Endothelial cell of hepatic sinusoid (primary cell): ENCODE data around the gene FAM120A.

ENCODE experiments used
- in situ Hi-C: cut with HindIII; loops from 2 replicates; pipeline ENCODE4 v1.10.0; 2017; ENCODE audit warnings: low sequenced_read_pairs

FAM120A gene

DNA sequence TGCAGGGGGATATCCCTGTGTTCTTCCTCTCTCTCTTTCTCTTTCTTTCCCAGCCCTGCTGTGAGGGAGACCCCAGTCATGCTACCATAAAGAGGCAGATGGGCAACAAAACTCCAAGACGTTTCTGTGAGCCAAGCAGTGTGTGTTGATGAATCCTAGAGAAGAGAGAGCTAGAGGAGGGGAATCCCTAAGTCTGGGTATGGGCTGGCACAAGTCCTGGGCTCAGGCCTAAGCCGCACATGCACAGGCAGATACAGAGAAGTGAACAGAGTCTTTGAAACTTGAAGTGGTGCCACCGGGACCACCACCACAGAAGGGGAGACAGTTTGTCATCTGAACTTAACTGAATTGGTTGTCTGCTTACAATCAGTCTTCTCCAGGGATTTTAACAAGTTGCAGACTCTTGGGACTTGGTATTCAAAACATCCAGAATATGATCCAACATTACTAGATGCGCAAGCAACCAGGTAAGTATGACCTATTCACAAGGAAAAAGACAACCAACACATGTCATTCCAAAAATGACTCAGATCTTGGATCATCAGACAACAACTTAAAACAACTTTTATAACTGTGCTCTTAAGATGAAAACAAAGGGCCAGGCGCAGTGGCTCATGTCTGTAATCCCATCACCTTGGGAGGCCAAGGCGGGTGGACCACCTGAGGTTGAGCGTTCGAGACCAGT lies 10.4 kb upstream of the FAM120A start:
- in situ Hi-C loops = no loop called here

- in situ Hi-C loops = no loop called here
Observed at GRCh38 chr9:93446073-93446472, 5.4 kb upstream of the FAM120A start.

DNA sequence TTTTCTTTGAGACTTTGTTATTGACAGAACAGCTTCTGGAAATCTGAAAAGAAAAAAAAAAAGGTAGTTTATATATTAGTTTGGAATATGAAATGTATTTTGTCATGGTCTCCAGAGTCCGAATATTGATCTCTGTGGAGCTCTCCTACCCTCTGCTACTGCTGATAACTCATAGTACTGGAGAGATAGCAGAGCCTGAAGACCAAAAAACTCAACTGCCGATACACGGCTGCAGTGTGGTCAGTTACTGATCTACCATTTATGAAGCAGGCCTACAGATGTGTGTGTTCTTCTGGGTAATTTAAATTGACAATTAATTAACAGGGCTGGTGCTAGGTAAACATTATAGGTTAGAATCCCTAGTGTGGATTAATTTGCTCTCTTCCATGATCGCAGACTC lies 3.8 kb upstream of the FAM120A start:
- in situ Hi-C loops = no loop called here

DNA sequence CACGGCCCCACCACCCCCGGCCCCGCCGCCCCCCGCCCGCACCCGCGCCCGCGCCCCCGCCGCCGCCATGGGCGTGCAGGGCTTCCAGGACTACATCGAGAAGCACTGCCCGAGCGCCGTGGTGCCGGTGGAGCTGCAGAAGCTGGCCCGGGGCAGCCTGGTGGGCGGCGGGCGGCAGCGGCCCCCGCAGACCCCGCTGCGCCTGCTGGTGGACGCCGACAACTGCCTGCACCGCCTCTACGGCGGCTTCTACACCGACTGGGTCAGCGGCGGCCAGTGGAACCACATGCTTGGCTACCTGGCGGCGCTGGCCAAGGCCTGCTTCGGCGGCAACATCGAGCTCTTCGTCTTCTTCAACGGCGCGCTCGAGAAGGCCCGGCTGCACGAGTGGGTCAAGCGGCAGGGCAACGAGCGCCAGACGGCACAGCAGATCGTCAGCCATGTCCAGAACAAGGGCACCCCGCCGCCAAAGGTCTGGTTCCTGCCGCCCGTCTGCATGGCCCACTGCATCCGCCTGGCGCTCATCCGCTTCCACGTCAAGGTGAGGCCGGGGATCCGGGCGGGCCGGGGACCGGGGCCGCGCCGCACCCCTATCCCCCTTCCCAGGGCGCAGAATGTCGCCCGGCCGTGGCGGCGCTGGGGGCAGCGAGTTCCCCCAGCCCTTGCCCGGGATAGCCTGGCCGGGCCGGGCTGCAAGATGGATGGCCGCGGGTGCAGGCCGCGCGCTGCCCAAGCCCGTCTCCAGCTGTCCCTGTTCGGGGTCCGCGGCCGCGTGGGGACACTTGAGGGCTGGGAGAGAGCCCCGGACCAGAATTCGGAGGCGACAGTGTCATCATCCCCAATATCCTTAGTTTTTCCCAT lies 594 bp downstream of the FAM120A start:
- in situ Hi-C loops = no loop called here

- in situ Hi-C loops = no loop called here
Observed at GRCh38 chr9:93452710-93453046, 1.2 kb downstream of the FAM120A start.

- in situ Hi-C loops = no loop called here
Observed at GRCh38 chr9:93453047-93453914, 1.8 kb downstream of the FAM120A start, which contains the start of gene FAM120AOS. TSS of gene FAM120AOS (minus strand) at chr9:93453581. CDS start at chr9:93452709, 872 bp downstream.

GRCh38 chr9:93456022-93456421 lies 4.5 kb downstream of the FAM120A start:
- in situ Hi-C loops = no loop called here

DNA sequence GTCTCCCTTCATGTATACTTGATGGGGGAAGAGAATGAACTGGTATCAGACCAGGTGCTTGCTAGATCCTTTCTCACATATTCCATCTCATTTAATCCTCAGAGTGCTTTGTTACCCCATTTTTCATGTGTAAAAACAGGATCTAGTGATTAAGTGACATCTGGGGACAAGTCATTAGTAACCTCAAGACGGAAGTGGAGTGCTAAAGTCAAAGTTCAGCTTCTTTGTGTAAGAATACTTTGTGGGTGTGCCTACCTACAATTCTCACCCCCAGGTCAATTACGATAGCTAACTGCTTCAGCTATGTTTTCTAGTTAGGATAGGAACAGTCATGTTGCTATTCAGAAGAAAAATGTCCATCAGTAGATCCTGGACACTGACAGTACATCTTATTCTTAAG lies 5.0 kb downstream of the FAM120A start:
- in situ Hi-C loops = no loop called here

- in situ Hi-C loops = no loop called here
Observed at GRCh38 chr9:93457006-93457405, 5.5 kb downstream of the FAM120A start.

- in situ Hi-C loops = no loop called here
Observed at GRCh38 chr9:93458712-93459111, 7.2 kb downstream of the FAM120A start.

- in situ Hi-C loops = no loop called here
Observed at GRCh38 chr9:93459432-93459847, 8.0 kb downstream of the FAM120A start.

DNA sequence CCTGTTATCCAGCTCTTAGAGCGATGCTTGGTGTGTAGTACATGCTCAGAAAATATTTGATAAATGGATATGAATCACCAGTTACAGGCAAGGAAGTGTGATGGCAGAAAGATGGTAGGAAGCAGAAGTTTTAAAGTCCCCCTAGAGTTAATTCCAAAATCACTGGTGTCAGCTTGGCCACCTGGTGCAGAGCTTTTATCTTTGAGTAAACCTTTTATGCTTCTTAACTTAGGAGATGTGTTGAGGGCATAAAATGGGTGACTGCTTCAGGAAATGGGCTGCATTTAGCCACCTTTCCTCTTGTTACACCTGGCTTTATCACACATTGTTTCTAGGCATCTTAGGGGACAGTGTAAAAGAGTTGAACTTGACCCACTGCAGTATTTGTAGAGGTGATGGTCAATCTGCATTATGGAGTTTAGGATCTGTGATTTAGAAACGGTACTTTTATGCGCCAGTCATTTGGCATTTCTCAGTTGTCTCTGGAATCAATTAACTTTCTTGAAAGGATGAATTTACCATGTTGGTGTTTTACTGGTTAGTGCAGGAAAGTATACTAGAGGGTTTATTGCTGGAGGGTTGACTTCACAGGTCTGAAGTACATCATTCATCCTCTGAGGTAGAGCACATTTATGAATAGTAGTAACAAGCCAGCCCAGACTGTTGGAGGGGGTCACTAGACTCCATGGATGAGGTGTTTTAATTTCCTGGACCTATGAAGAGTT lies 9.4 kb downstream of the FAM120A start:
- in situ Hi-C loops = no loop called here

GRCh38 chr9:93461414-93461743 lies 9.9 kb downstream of the FAM120A start:
- in situ Hi-C loops = no loop called here

DNA sequence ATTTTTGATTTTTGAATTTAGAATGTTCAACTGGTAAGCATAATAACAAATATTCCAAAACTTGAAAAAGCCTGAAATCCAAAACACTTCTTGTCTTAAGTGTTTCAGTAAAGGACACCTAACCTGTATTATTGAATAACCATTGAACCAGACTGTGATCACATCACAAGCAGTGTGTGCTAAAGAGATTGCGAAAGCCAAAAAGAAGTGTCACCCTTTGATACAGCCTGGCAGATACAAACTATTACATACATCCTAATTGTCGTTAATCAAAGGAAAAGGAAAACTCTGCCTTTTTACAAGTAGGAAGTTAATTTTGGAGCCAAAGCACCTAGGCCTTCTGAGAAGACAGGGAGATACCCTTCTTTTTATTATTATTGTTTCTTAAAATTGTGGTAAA lies 10.3 kb downstream of the FAM120A start:
- in situ Hi-C loops = no loop called here

DNA sequence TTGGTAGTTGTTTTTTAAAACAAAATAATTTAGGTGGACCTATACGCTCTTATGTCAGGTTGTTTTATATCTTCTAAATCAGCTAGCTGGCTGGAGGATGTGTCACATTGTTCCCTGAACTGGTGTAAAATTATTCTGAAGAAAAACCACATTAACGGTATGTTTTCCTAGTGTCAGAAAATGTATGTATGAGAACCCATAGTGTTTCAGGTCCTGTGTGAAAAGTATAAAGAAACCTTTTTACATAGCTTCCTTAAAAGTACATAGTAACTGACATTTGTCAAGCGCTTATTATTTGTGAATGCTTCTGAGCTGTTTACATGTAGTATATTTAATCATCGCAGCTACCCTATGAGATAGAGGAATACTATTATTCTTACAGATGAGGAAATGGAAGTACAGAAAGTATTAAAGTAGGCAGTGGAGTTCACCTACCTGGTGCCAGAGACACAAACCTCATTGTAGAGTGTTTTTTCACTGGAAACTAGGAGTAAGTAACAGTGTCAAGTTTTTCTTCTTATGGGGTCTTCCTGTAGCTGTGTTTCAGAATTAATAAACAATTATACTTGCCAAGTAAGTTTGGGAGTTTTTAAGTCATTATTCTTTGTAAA lies 12.3 kb downstream of the FAM120A start:
- in situ Hi-C loops = no loop called here

GRCh38 chr9:93464395-93464794 lies 12.9 kb downstream of the FAM120A start:
- in situ Hi-C loops = no loop called here

GRCh38 chr9:93464876-93465275 lies 13.4 kb downstream of the FAM120A start:
- in situ Hi-C loops = no loop called here

GRCh38 chr9:93465855-93466254 lies 14.4 kb downstream of the FAM120A start:
- in situ Hi-C loops = no loop called here

GRCh38 chr9:93466416-93467061 lies 15.1 kb downstream of the FAM120A start:
- in situ Hi-C loops = no loop called here

- in situ Hi-C loops = no loop called here
Observed at GRCh38 chr9:93467062-93467416, 15.6 kb downstream of the FAM120A start.
